Measurements from ENCODE around the gene VBP1. TPM values are rescaled to one million over a fixed set of nuclear protein-coding genes. Genes with fewer than 3 reads are reported as not detected.

Gene VBP1
- total RNA-seq, 1 experiment from 2014 or later, result 77.3 TPM

DNA sequence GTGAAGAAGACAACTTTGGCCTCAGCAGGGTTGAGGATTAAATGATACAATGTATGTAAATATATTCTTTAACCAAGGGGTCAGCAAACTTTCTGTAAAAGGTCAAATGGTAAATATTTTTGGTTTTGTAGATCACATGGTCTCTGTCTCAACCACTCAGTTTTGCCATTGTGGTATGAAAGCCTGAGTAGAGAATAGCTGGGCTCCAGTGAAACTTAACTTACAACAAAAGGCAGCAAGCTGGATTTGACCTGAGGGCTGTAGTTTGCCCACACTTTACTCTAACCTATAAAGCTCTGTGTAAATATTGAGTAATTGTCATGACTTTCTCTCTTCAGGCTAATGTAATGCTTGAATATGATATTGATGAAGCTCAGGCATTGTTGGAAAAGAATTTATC lies 19.6 kb downstream of the VBP1 start:
- H3K4me1 ChIP-seq (ENCODE audit: control insufficient read depth in 1 of 2, insufficient read depth in 2 of 2, low read length in 2 of 2), result no peaks in the 10 kb centered on the region
- DNase-seq (ENCODE audit: low read depth, low spot score), result no peak
- no peaks in the 10 kb centered on the region for H3K9me2 ChIP-seq (ENCODE audit: insufficient read depth)
- H4K20me1 ChIP-seq (ENCODE audit: insufficient read depth), result no peaks in the 10 kb centered on the region
- H3K4me3 ChIP-seq (replicated peaks in 1 of 2; ENCODE audit: low read depth in 1 of 2, low read length in 2 of 2), result no peak overlapping the region
- TF ChIP-seq EZH2 (IDR thresholded peaks at IDR 0.05) (no peak), ZFX (IDR thresholded peaks at IDR 0.05) (no peak), SIN3A (IDR thresholded peaks at IDR 0.05; ENCODE audit: low read depth) (no peak), FOSL1 (IDR thresholded peaks at IDR 0.05; ENCODE audit: low read depth) (no peak), POLR2AphosphoS5 (IDR thresholded peaks at IDR 0.05; ENCODE audit: low read depth, low read length) (no peak), RAD21 (IDR thresholded peaks at IDR 0.05; ENCODE audit: low read depth) (no peak), TCF7L2 (IDR thresholded peaks at IDR 0.05; ENCODE audit: borderline replicate concordance, extremely low read depth, insufficient read depth, insufficient read length) (no peak), CEBPB (IDR thresholded peaks at IDR 0.05; ENCODE audit: low read depth) (no peak), CBX3 (IDR thresholded peaks at IDR 0.05; ENCODE audit: low read depth) (no peak), ELF1 (IDR thresholded peaks at IDR 0.05; ENCODE audit: borderline replicate concordance, low read depth) (no peak), YY1 (IDR thresholded peaks at IDR 0.05; ENCODE audit: extremely low read depth, insufficient replicate concordance, low read depth, low read length) (no peak)
- peaks cover 3 to 10% of the 10 kb centered on the region in 2 experiments; a peak in 2 of 4 replicates for H3K36me3 ChIP-seq (ENCODE audit: control insufficient read depth in 1 of 2, insufficient read depth in 2 of 2, low read length in 2 of 2)
- H3K4me2 ChIP-seq (ENCODE audit: low read length), result no peak overlapping the region
- POLR2A ChIA-PET, result no interaction called here
- RAD21 ChIA-PET (ENCODE audit: low non-redundant PET in 1 of 2, low total read pairs in 2 of 2, uncharacterized antibody in 2 of 2, unreplicated experiment in 2 of 2), result no interaction called here
- no peak for ATAC-seq
- no peaks in the 10 kb centered on the region for H3K27me3 ChIP-seq (ENCODE audit: insufficient read depth, low read length)
- CTCF ChIA-PET, result no interaction called here
- H2AFZ ChIP-seq (ENCODE audit: low read depth, low read length, poor library complexity, severe bottlenecking), result no peak overlapping the region
- H3K79me2 ChIP-seq (ENCODE audit: insufficient read depth, low read length), result peaks cover 35% of the 10 kb centered on the region
- H3K9ac ChIP-seq (ENCODE audit: low read length), result no peak overlapping the region
- BruUV-seq (replicated peaks), result no TSS peak
- no peak overlapping the region for H3K27ac ChIP-seq (ENCODE audit: low read depth, low read length)
- no peaks in the 10 kb centered on the region for H3K9me3 ChIP-seq (ENCODE audit: control insufficient read depth in 1 of 2, insufficient read depth in 1 of 2, low read depth in 1 of 2, low read length in 2 of 2)
- intact Hi-C loops (cut with micrococcal nuclease), result no loop called here

DNA sequence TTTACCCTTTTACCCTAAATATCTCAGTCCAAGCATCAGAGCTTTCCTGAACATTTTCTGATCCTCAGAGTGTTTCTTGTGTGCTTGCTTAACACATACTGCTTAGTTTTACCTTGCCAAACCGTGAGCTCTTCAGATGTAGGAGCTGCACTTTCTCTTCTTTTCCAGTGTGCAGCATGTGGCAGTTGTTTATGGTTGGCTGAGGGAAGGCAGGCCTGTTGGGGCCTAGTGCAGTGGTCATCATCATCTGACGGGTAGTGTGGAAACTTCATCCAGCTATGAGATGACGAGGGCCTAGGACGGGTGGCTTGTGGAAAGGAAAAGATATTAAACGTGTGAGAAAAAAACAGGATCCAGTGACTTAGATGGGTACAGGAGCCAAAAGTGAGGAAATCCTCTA lies 21.5 kb downstream of the VBP1 start:
- intact Hi-C loops (cut with micrococcal nuclease), result no loop called here
- CTCF ChIA-PET, result no interaction called here
- no peak for TF ChIP-seq SP1 (IDR thresholded peaks at IDR 0.05; ENCODE audit: low read depth)
- no peak for TF ChIP-seq CBX3 (IDR thresholded peaks at IDR 0.05; ENCODE audit: low read depth)
- no peak for TF ChIP-seq ELF1 (IDR thresholded peaks at IDR 0.05; ENCODE audit: borderline replicate concordance, low read depth)
- TF ChIP-seq SIN3A (IDR thresholded peaks at IDR 0.05; ENCODE audit: low read depth), result no peak
- TF ChIP-seq ZNF274 (IDR thresholded peaks at IDR 0.05; ENCODE audit: low read depth, low read length), result no peak
- TF ChIP-seq POLR2A (IDR thresholded peaks at IDR 0.05; ENCODE audit: borderline replicate concordance, extremely low read depth, insufficient read depth, insufficient read length), result no peak
- TF ChIP-seq REST (IDR thresholded peaks at IDR 0.05; ENCODE audit: low read depth), result no peak
- no peak for TF ChIP-seq EZH2 (IDR thresholded peaks at IDR 0.05)
- TF ChIP-seq YY1 (IDR thresholded peaks at IDR 0.05; ENCODE audit: extremely low read depth, insufficient replicate concordance, low read depth, low read length), result no peak
- TF ChIP-seq SRF (IDR thresholded peaks at IDR 0.05; ENCODE audit: low read depth), result no peak
- TF ChIP-seq ZBTB33 (IDR thresholded peaks at IDR 0.05; ENCODE audit: extremely low read depth, insufficient replicate concordance, low read length), result no peak
- no peak for TF ChIP-seq ZFX (IDR thresholded peaks at IDR 0.05)
- TF ChIP-seq FOSL1 (IDR thresholded peaks at IDR 0.05; ENCODE audit: low read depth), result no peak

More for the DNA sequence above, 21.5 kb downstream of the VBP1 start:
- Histone ChIP-seq H3K27ac (ENCODE audit: low read depth, low read length) (no peak overlapping the region), H3K9me2 (ENCODE audit: insufficient read depth) (no peaks in the 10 kb centered on the region), H3K36me3 (ENCODE audit: control insufficient read depth in 1 of 2, insufficient read depth in 2 of 2, low read length in 2 of 2) (peaks cover 3 to 10% of the 10 kb centered on the region in 2 experiments; a peak in 2 of 4 replicates), H3K4me1 (ENCODE audit: control insufficient read depth in 1 of 2, insufficient read depth in 2 of 2, low read length in 2 of 2) (no peaks in the 10 kb centered on the region), H3K4me3 (replicated peaks in 1 of 2; ENCODE audit: low read depth in 1 of 2, low read length in 2 of 2) (no peak overlapping the region), H3K4me2 (ENCODE audit: low read length) (no peak overlapping the region), H4K20me1 (ENCODE audit: insufficient read depth) (no peaks in the 10 kb centered on the region), H3K27me3 (ENCODE audit: insufficient read depth, low read length) (no peaks in the 10 kb centered on the region), H2AFZ (ENCODE audit: low read depth, low read length, poor library complexity, severe bottlenecking) (no peak overlapping the region), H3K9ac (ENCODE audit: low read length) (no peak overlapping the region), H3K9me3 (ENCODE audit: control insufficient read depth in 1 of 2, insufficient read depth in 1 of 2, low read depth in 1 of 2, low read length in 2 of 2) (no peaks in the 10 kb centered on the region), H3K79me2 (ENCODE audit: insufficient read depth, low read length) (peaks cover 19% of the 10 kb centered on the region)
- no peak for ATAC-seq
- ChIA-PET POLR2A (no interaction called here), RAD21 (ENCODE audit: low non-redundant PET in 1 of 2, low total read pairs in 2 of 2, uncharacterized antibody in 2 of 2, unreplicated experiment in 2 of 2) (no interaction called here)
- BruUV-seq (replicated peaks), result no TSS peak
- DNase-seq (ENCODE audit: low read depth, low spot score), result no peak
